HEK293 (cell line): Measurements from ENCODE around the gene CBX2.

Experiments
- CTCF ChIA-PET: fragments of 350-600 bp; formaldehyde crosslinking; extraction: SDS; loops from one replicate; lab custom pipeline; 2021; ENCODE audit warnings: antibody characterized with exemption; lab: Yijun Ruan, JAX
- POLR2A ChIA-PET: fragments of 300-600 bp; formaldehyde crosslinking; extraction: SDS; loops from one replicate; lab custom pipeline; 2020; ENCODE audit warnings: antibody characterized with exemption, inconsistent platforms; lab: Yijun Ruan, JAX
- H3K27ac ChIP-seq: fragments of 200-500 bp; sonication (Bioruptor generic); 2 replicates; pipeline ENCODE4 v1.5.1; 2014; ENCODE audit warnings: low read depth, low read length, control low read depth, inconsistent platforms; ENCODE audit errors: extremely low read depth
- H3K36me3 ChIP-seq, 2 experiments: fragments of 200-500 bp in 1 of 2; sonication (Bioruptor generic) in 1 of 2; 1 replicate in 1 of 2; 2 replicates in 1 of 2; pipeline ENCODE4 v1.5.1; 2014 to 2017; ENCODE audit warnings: inconsistent platforms in 2 of 2, low read length in 2 of 2; ENCODE audit not compliant: control insufficient read depth in 2 of 2, insufficient read depth in 1 of 2
- H3K4me1 ChIP-seq: fragments of 200-500 bp; sonication (Bioruptor generic); 2 replicates; pipeline ENCODE4 v1.5.1; 2014; ENCODE audit warnings: mild to moderate bottlenecking, low read length, inconsistent platforms; ENCODE audit not compliant: control insufficient read depth, insufficient read depth
- H3K4me3 ChIP-seq: 2 replicates; pipeline ENCODE4 v1.5.1; 2011; ENCODE audit warnings: low read depth, mild to moderate bottlenecking, control low read depth, low read length, moderate library complexity
- H3K9me3 ChIP-seq: fragments of 200-500 bp; sonication (Bioruptor generic); 2 replicates; pipeline ENCODE4 v1.5.1; 2014; ENCODE audit warnings: low read depth, low read length, inconsistent platforms; ENCODE audit not compliant: control insufficient read depth, insufficient read depth
- HOXD13 ChIP-seq: sonication (generic); formaldehyde crosslinking; IDR thresholded peaks from 2 replicates; pipeline ENCODE4 v1.8.0; 2022; ENCODE audit warnings: missing genetic modification reagents, borderline replicate concordance
- SCRT2 ChIP-seq: fragments of 450-650 bp; formaldehyde crosslinking; IDR thresholded peaks from 2 replicates; pipeline ENCODE4 v1.5.1; 2016; ENCODE audit warnings: missing biosample characterization, missing genetic modification characterization
- ZNF366 ChIP-seq: fragments of 450-650 bp; formaldehyde crosslinking; conservative IDR thresholded peaks from 2 replicates; pipeline ENCODE4 v1.5.1; 2016; ENCODE audit warnings: missing biosample characterization, missing genetic modification characterization
- ZNF518A ChIP-seq: fragments of 450-650 bp; formaldehyde crosslinking; conservative IDR thresholded peaks from 2 replicates; pipeline ENCODE4 v1.5.1; 2016; ENCODE audit warnings: low read depth, missing biosample characterization, missing genetic modification characterization
- ZNF792 ChIP-seq: fragments of 450-650 bp; formaldehyde crosslinking; IDR thresholded peaks from 2 replicates; pipeline ENCODE4 v1.5.1; 2016; ENCODE audit warnings: missing biosample characterization, missing genetic modification characterization
- TF ChIP-seq, protein P1 (sequence below): fragments of 450-650 bp; formaldehyde crosslinking; IDR thresholded peaks from 2 replicates; pipeline ENCODE4 v1.5.1; 2017; ENCODE audit warnings: missing biosample characterization, missing genetic modification characterization
- TF ChIP-seq, protein P2 (sequence below): fragments of 450-650 bp; formaldehyde crosslinking; IDR thresholded peaks from 2 replicates; pipeline ENCODE4 v1.5.1; 2016; ENCODE audit warnings: missing biosample characterization, missing genetic modification characterization
- TF ChIP-seq, protein P3 (sequence below): fragments of 450-650 bp; formaldehyde crosslinking; IDR thresholded peaks from 2 replicates; pipeline ENCODE4 v1.5.1; 2016; ENCODE audit warnings: missing biosample characterization, missing genetic modification characterization
- TF ChIP-seq, protein P4 (sequence below): fragments of 450-650 bp; formaldehyde crosslinking; IDR thresholded peaks from 2 replicates; pipeline ENCODE4 v1.5.1; 2016; ENCODE audit warnings: missing biosample characterization, missing genetic modification characterization, low read depth
- TF ChIP-seq, protein P5 (sequence below): fragments of 450-650 bp; formaldehyde crosslinking; IDR thresholded peaks from 2 replicates; pipeline ENCODE4 v1.5.1; 2017; ENCODE audit warnings: missing biosample characterization, mild to moderate bottlenecking, missing genetic modification characterization, moderate library complexity

CBX2 gene

GRCh38 chr17:79749156-79749815 lies 28.7 kb upstream of the CBX2 start:
- Histone ChIP-seq H3K27ac (0 out of 2 replicates have a peak overlapping the region, but pooled peaks have one; percentile 3), H3K4me1 (peaks cover 11% of the 10 kb centered on the region), H3K36me3 (no peaks in the 10 kb centered on the region), H3K4me3 (no peak overlapping the region), H3K9me3 (no peaks in the 10 kb centered on the region)
- ChIA-PET POLR2A (no interaction called here), CTCF (interaction anchor here (0.8 to 2.4 kb wide), 5 partner anchors 8 to 221 kb away, joined by 3 to 9 read pairs (median 3); no protein-coding TSS in a partner anchor)
- TF ChIP-seq, protein P1, sequence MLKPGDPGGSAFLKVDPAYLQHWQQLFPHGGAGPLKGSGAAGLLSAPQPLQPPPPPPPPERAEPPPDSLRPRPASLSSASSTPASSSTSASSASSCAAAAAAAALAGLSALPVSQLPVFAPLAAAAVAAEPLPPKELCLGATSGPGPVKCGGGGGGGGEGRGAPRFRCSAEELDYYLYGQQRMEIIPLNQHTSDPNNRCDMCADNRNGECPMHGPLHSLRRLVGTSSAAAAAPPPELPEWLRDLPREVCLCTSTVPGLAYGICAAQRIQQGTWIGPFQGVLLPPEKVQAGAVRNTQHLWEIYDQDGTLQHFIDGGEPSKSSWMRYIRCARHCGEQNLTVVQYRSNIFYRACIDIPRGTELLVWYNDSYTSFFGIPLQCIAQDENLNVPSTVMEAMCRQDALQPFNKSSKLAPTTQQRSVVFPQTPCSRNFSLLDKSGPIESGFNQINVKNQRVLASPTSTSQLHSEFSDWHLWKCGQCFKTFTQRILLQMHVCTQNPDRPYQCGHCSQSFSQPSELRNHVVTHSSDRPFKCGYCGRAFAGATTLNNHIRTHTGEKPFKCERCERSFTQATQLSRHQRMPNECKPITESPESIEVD, result peak; percentile 92
- TF ChIP-seq, protein P2, sequence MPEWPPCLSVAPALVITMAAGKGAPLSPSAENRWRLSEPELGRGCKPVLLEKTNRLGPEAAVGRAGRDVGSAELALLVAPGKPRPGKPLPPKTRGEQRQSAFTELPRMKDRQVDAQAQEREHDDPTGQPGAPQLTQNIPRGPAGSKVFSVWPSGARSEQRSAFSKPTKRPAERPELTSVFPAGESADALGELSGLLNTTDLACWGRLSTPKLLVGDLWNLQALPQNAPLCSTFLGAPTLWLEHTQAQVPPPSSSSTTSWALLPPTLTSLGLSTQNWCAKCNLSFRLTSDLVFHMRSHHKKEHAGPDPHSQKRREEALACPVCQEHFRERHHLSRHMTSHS (tag by site-specific recombination), result no peak
- no peak for TF ChIP-seq HOXD13 (CRISPR knock-in tag)
- TF ChIP-seq SCRT2 (tag by site-specific recombination), result peak; percentile 86
- TF ChIP-seq ZNF366 (tag by site-specific recombination), result peak; percentile 35; the same call in 1 of the 2 replicates
- no peak for TF ChIP-seq ZNF792
- TF ChIP-seq, protein P3, sequence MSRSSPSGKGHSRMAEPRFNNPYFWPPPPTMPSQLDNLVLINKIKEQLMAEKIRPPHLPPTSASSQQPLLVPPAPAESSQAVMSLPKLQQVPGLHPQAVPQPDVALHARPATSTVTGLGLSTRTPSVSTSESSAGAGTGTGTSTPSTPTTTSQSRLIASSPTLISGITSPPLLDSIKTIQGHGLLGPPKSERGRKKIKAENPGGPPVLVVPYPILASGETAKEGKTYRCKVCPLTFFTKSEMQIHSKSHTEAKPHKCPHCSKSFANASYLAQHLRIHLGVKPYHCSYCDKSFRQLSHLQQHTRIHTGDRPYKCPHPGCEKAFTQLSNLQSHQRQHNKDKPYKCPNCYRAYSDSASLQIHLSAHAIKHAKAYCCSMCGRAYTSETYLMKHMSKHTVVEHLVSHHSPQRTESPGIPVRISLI (tag by site-specific recombination), result peak; percentile 79; the same call in 1 of the 2 replicates
- TF ChIP-seq, protein P4, sequence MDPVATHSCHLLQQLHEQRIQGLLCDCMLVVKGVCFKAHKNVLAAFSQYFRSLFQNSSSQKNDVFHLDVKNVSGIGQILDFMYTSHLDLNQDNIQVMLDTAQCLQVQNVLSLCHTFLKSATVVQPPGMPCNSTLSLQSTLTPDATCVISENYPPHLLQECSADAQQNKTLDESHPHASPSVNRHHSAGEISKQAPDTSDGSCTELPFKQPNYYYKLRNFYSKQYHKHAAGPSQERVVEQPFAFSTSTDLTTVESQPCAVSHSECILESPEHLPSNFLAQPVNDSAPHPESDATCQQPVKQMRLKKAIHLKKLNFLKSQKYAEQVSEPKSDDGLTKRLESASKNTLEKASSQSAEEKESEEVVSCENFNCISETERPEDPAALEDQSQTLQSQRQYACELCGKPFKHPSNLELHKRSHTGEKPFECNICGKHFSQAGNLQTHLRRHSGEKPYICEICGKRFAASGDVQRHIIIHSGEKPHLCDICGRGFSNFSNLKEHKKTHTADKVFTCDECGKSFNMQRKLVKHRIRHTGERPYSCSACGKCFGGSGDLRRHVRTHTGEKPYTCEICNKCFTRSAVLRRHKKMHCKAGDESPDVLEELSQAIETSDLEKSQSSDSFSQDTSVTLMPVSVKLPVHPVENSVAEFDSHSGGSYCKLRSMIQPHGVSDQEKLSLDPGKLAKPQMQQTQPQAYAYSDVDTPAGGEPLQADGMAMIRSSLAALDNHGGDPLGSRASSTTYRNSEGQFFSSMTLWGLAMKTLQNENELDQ (tag by site-specific recombination), result no peak
- TF ChIP-seq, protein P5, sequence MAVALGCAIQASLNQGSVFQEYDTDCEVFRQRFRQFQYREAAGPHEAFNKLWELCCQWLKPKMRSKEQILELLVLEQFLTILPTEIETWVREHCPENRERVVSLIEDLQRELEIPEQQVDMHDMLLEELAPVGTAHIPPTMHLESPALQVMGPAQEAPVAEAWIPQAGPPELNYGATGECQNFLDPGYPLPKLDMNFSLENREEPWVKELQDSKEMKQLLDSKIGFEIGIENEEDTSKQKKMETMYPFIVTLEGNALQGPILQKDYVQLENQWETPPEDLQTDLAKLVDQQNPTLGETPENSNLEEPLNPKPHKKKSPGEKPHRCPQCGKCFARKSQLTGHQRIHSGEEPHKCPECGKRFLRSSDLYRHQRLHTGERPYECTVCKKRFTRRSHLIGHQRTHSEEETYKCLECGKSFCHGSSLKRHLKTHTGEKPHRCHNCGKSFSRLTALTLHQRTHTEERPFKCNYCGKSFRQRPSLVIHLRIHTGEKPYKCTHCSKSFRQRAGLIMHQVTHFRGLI (tag by site-specific recombination), result no peak
- no peak for TF ChIP-seq ZNF518A (tag by site-specific recombination)
